GM18526 (cell line): ENCODE results near the gene MCF2L2.

ENCODE experiments used
- POLR2A ChIP-seq: IDR thresholded peaks from 3 replicates; pipeline ENCODE4 v1.6.1; 2011; ENCODE audit not compliant: insufficient read length; ENCODE audit errors: extremely low read depth

MCF2L2 gene

DNA sequence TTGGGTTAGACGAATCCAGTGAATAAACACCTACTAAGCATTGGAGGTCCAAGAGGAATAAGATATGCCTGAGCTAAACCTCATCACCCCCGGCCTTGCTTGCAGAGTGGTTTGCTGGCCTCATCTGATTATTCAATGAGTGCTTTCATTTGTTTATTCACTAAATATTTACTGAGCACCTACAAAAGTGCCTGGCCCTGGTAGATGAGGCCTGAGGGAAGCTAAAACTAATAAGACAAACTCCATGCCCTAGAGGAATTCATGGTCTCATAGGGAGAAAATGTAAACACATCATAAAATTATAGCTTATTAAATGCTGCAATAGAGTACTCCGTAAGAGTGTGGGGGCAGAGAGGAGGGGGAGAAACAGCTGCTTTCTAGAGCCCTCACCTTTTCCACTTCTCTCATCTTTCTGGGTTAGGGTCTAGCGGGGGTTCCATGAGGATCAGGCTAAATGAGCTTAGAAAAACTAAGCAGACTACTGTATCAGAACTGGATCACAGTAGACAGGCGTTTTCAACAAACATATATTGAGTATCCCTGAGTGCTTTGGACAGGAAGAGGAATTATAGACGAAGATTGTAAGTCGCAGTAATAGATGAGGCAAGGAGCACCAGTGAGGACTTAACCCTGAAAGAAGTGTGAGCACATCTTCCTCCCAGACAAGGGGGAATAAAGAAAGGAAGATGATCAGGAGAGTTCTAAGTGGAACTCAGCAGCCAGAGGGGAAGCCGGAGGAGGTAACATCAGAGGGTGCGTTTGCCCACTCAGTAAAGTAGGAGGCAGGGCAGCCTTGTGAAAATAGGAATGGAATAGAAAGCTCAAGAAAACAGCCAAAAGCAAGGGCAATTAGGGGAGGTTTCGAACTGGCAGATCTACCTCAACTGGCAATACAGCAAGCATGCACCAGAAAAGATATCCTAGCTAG is 234.4 kb downstream of the MCF2L2 start:
- no peak for TF ChIP-seq POLR2A

GRCh38 chr3:183192650-183193300 is 235.6 kb downstream of the MCF2L2 start:
- no peak for TF ChIP-seq POLR2A

- TF ChIP-seq POLR2A, result no peak
These were observed 238.8 kb downstream of the MCF2L2 start for GRCh38 chr3:183189641-183190040.

DNA sequence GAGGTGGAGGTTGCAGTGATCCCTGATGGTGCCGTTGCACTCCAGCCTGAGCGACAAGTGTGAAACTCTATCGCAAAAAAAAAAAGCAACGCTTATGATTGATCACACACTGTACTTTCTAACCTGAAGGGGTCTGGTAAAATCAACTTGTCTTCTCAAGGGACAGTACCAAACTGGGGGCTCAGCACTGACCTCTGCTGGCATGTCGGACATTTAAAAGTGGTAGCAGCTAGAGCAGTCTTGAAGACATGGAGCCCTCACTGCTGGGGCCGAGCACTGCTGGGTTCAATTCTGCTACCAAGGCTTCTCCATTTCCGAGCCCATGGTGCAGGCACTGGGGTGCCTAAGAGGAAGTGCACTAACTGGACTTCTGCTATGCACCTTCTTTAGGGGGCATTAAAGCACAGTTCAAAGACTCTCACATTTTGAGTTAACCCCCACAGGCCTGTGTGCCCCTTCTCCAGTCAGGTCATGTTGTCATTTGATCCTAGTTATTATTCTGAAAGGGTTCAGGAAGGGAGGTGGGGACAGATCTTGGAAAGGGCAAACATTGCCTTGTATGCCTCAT is 239.4 kb downstream of the MCF2L2 start:
- no peak for TF ChIP-seq POLR2A

DNA sequence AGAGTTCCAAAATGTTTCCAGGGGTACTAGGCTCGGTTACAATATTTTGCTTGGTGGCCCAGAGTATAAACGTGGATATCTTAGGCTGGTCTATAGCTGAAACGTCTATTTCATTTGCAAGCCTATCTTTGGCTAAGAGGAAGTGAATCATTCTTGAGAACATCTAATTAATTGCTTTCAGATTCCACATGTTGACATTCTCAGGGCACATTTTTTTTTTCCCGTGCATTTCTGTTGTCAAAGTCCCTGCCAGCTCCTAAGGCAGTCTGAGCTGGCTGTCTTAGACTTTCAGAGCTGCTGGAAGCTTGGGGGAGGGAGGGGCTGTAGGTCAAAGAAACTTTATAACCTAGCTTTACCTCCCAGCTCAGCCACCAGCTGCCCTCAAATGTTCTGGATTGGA is 242.7 kb downstream of the MCF2L2 start:
- no peak for TF ChIP-seq POLR2A

- no peak for TF ChIP-seq POLR2A
These were observed 245.4 kb downstream of the MCF2L2 start for GRCh38 chr3:183182732-183183610.

- TF ChIP-seq POLR2A, result no peak
These were observed 246.3 kb downstream of the MCF2L2 start for GRCh38 chr3:183182073-183182472.

DNA sequence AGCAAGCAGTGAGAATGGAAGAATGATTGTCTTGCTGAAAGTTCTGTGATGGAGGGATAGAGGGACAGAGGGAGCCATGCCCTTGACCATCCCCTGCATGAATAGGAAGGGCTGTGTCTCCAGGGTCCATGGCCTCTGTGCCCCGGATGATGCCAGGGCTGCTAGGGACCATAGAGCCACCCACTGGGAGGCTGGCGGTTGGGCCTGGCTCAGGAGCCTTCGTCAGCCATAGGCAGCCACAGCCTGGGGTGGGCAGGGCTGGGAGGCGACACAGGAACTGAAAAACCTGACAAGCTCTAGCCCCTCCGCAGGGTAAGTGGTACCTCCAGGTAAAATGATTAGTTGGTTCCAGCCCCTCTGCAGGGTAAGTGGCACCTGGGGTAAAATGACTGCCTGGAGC is 246.8 kb downstream of the MCF2L2 start:
- no peak for TF ChIP-seq POLR2A

DNA sequence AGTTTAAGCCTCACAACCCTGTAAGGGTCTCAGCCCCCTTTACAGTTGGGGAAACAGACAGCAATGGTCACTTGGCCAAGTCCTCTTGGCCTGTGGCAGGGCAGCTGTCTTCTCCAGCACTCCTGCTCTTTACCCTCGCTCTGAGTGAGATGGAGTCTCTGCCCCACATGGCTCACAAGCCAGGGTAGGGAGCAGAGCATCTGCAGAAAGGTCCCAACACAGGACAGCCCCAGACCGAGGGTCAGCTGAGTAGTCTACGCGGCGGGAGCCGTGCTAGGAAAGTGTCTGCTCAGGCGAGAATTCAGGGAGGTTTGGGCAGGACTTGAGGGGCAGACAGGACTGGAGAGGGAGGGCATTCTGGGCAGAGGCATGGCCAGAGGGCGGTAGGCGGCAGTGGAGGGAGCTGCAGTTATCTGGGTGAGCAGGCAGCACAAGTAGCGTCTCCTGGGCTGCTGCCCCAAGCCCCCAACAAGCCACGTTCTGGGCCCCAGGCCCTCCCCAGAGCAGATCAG is 247.6 kb downstream of the MCF2L2 start:
- TF ChIP-seq POLR2A, result no peak

- TF ChIP-seq POLR2A, result no peak
These were observed 248.2 kb downstream of the MCF2L2 start for GRCh38 chr3:183180110-183180783.

GRCh38 chr3:183178833-183179549 is 249.4 kb downstream of the MCF2L2 start:
- no peak for TF ChIP-seq POLR2A

GRCh38 chr3:183178512-183178832 is 249.9 kb downstream of the MCF2L2 start:
- no peak for TF ChIP-seq POLR2A

DNA sequence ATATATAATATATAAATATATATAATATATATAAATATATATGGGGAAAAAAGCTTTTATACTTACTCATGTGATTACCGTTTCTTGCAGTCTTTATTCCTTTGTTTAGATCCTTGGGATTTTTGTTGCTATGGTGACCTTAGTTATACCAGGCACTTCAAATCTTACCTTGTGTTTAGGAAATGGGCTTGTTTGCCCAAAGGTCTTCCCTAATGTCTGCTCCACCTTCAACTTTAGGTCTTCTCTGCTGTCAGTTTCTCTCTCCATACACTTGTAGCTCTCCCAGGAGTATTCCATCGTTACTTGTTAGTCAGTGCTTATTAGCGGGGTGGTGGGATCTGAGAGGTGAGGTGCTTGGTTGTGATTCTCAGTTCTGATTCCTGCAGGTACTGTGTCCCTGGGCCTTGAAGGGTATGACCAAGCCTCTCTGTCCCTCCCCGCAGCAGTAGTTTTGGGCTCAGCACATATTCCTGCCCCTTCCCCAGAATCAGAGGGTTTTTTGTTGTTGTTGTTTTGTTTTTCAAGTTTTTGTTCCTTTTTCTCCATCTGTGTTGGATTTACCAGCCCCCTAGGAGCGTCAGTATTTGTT is 256.3 kb downstream of the MCF2L2 start:
- TF ChIP-seq POLR2A, result no peak

DNA sequence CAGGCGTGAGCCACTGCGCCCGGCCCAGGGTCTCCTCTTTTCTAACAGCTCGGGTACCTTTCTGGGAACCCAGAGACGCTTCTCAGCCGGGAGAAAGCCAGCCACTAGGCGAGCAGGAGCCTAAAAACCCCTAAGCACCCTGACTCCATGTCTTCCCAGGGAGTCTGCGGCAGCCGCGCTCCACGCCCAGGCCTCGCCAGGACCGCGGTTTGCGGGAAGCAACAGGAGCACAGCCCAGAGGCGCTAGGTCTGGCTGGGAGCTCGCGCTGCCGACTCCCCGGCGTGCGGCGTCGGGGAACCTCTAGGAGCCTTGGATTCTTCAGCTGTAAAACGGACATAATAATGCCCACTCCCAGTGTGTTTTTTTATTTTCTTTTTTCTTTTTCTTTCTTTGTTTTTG is 264.9 kb downstream of the MCF2L2 start:
- TF ChIP-seq POLR2A, result no peak
